GM04503 (cell line): ENCODE results near the gene SYPL2.

Experiments used
- DNase-seq: peaks from one replicate; pipeline ENCODE4 v3.0.0-alpha.2; 2012; ENCODE audit warnings: low read depth

The SYPL2 gene

DNA sequence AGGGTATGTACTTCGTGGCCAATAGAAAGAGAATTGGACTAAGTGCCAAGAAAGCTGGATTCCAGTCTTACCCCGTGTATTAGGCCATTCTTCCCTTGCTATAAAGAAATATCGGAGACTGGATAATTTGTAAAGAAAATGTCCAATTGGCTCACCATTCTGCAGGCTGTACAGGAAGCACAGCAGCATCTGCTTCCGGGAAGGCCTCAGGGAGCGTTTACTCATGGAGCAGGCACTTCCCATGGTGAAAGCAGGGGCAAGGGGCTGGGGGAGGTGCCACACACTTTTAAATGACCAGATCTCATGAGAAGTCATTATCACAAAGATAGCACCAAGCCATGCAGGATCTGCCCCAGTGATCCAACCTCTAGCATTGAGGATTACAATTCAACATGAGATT, 51.0 kb downstream of the SYPL2 start:
- no peak for DNase-seq

DNA sequence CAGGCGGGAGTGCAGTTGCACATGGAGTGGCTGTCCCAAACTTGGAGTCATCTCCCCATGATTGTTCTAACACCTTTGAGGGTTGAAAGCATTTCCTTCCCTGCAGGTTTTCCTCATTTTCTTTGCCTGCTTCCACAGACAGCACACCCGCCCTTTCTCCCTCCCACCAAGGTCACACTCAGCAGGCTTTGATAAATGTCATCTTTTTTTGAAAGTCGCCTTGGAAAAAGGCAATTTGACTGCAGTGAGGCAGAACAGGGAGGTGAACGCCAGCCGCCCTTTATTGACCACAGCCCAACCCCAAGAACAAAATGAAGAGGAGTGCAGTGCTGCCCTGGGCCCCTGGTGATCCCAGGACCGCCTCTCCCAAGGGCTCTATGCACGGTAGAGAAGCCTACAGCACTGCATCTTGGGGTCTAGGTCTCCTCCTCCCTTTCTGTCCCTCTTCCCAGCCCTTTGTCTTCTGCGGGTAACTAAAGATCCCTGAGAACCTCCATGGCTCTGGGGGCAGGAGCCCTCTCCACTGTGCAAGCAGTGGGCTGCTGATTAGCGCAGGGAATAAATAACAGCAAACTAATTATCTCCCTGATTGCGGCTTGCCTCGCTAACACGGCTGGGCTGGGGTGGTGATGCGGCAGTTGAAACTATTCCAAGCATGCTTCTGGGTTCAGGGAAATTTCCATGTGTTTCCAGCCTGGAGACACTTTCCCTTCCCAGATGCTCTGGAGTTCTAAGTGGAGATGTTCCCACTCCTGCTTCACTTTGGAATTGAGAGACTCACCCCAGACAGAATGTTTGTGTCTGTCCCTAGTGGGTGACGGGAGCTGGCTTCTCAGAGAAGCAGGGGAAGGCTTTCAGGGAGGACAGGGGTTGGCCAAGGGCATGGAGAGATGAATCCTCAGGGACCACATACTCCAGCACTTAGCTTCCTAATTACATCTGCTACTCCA, 54.9 kb downstream of the SYPL2 start:
- DNase-seq, result no peak

DNA sequence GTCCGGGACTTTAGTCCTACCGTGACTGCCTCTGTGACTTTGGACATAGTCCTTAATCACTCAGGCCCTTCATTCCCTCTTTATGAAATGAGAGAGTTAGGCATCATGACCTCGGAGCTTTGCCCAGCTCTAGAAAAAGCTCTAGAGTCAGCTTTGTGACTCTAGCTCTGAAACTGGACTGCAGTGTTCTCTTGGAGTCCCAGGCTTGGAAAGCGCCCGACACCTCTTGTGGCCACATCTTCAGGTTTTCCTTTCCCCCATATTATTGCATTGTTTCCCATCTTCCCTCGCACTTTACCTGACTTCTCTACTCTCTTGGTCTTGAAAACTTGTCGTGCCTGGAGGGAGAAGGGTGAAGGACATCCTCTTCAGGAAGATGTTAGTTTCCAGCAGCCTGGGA, 55.7 kb downstream of the SYPL2 start:
- DNase-seq, result no peak

DNA sequence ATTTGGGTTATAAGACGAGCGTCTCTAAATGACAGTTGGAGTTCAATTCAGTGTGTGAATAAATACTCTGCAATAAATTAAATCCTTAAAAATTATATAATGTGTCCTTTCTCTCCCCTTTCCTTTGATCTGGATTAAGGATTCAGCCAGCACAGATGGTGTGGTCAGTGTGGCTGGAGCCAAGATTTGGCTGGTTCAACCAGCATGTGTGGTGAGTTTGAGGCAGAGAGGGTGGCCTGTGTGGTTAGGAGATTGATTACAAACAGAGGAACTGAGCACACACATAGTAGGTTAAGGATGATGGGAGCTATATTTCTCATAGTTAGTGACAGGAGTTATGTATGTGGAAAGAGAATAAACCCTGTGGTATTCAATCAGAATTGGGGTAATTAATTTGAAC, 57.4 kb downstream of the SYPL2 start:
- no peak for DNase-seq

DNA sequence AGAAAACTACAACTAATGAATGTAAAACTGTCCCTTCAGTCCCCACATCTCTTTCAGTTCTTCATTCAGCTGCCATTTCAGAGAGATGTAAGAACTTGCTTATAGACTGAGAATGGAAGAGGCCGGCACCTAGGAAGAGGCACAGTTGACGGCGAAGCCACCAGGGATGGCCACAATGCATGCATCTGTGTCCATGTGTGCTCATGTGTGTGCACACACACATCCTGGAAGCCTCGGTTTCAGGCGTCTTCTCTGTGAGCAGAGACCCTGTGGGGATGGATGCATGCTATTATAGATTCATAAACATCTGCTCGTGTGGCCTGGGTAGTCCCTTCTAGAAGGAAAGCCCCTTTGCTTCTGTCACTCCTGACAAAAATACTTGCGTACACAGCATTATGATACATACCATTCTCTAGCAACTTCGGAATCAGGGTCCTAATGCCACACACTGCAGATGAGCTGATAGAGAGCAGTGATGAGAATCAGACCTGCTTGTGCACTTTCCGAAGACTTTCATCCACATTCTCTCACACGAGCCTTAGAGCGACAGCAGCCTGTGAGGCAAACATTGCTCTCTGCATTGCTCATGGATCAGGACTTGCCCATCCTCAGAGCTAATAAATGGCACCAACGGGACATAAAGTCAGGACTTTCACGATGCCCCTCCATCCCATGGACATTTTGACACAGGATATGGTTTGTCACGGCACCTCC, 60.9 kb downstream of the SYPL2 start:
- no peak for DNase-seq

DNA sequence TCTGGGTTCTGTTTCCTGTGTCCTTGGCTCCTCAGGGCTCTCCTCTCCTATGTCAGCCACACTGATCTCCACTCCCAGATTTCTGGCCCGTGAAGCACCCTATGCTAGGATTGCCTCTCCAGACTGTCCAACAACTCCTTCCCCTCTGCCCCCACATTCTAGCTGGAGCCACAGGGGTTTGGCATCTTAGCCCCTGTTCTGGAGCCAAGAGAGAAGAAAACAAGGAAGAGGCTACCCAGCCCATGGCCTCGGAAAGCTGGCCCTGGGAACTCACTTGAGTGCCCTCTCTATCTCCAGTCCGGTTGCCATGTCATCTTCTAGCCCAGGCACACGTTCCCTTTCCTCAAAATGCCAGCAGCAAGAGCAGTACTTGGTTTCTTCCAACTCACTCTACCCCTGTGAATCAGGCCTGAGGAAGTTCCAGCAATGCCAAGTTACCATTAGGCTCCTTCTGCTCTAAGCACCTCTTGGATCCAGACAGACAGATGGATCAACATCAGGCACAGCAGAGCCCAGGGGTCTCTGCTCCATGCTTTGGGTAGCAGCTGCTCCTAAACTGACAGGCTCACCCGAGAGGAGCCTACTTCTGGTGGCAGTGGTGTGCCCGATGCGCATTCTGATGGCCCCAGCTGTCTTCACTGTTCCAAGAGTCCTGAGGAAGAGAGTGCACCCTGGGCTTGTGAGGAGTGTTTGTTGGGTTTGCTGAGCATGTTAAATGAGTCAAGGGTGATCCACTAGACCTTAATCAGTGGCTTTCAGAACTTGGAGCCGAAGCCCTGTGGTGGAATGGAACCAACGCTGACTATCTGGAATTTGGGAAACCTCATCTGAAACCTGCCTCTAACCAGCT, 61.7 kb downstream of the SYPL2 start:
- DNase-seq, result no peak

DNA sequence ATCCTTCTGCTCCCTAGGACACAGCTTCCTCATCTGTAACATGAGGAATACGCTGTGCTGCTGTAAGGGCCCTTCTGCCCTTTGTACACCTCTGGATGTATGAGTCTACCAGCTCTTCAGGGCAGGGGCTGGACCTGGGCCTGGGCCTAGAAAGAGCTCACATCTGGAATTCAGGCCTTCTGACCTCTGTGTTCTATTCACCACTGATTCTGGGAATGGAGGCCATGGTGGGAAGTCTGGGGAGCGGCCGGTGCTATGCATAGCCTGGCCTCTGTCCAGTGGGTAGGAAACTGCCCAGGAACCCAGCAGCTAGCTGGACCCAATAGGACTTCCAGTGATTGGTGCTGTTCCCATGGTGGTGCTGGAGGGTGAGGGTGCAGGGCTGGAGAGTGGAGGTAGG, 62.4 kb downstream of the SYPL2 start:
- no peak for DNase-seq

DNA sequence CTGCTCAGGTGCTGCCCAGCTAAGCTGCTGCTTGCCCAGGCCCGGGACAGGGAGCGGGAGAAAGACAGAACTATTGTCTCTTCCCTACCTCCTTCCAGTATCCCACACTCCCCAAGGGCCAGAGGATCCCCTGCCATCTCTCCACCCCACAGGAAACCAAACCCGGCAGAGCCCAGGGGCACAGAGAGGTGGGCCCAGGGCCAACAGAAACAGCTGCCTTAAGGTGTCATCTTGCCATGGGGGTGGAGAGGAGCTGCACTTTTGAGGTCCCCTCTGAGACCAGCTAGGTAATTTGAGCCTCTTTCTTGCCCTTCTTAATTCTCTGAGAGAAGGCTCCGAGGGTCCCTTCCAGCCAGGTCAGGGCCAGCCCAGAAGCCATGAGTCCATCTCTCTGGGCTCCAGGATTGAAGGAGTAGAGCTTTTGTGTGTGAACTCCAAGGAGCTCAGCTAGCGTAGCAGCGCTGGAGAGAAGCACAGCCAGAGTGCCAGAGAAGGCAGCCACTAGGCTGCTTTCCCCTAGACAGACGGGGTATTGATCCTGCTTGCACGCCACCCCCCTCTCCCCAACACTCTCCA, 63.6 kb downstream of the SYPL2 start:
- DNase-seq, result no peak

DNA sequence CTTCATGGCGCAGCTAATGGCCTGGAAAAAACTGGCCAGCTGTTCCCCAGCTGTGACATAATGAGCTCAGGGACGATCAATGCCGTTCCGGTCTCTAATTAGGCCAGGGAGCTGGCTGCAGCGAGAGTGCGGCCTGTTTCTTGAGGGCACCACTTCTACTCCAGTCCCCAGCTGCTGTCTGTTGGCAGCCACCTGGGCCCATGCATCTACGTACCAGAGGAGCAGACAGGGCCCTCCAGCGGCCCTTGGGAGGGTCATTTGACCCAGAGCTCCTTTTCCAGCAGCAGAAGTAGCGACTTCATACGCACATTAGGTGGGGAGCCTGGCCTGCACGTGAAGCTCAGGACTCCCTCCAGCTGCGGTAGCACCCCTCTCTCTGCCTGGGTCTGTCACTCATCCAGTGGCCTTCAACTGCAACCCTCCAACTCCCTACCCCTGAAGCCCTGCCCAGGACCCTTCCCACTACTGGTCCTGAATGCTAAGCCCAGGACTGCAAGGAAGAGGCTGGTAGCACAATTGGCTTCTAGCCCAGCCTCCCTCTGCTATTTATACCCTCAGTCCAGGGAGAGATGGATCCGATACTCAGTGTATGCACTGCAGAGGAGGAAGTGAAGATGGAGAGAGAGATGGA, 64.2 kb downstream of the SYPL2 start:
- DNase-seq, result no peak

DNA sequence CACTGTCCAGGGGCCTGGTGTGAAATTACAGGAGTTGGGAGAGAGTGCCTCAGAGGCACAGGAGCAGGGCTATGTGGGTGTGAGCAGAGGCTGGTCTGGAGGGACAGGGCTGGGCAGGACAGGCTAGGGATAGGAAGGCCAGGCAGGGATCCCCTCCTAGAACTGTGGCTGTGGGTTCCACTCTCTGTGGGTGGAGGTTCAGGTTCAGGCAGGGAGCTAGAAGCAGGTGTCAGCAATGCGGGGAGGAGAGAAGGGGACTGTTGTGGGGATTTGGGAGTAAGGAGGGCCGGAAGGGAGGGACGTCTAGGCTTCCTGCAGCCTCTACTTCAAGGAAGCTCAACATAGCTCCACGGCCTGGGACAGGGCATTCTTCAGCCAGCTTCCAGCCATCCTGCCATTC, 65.0 kb downstream of the SYPL2 start:
- DNase-seq, result no peak
